OCI-LY1 (cell line): ENCODE measurements around the gene CDK11A.
"Not testable (repeated sequence)": the region's sequence is repeated elsewhere in the genome, so short reads cannot be mapped to it uniquely, and the experiment has no call there.

Source experiments
- EZH2 ChIP-seq: fragments of 200-600 bp; sonication (generic), shearing (Covaris generic); IDR thresholded peaks from 2 replicates; pipeline ENCODE4 v1.8.0; 2017; ENCODE audit warnings: borderline replicate concordance, mixed run types, mild to moderate bottlenecking, antibody characterized with exemption, low read length, moderate library complexity, mixed read lengths
- TF ChIP-seq, protein P1 (sequence below): fragments of 200-600 bp; sonication (generic), shearing (Covaris generic); IDR thresholded peaks from 2 replicates; pipeline ENCODE4 v1.5.1; 2017; ENCODE audit warnings: mild to moderate bottlenecking, antibody characterized with exemption, low read length, moderate library complexity, mixed read lengths

DNA sequence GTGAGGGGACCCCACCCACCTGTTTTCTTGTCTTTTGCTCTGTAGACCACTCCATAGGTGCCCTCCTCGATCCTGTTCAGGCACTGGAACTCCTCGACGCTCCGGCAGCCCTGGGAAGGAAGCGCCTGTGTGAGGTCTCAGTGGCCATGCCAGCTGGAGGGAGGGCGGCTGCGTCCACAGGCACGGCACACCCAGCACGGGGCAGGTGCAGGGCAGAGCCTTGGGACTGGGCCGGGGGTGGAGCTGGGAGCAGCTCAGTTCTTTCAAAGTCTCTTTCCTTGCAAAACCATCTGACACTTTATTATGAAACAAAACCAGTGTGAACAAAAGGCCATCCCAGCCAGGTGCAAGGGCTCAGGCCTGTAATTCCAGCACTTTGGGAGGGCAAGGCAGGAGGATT is 18.5 kb downstream of the CDK11A start:
- TF ChIP-seq, protein P1, sequence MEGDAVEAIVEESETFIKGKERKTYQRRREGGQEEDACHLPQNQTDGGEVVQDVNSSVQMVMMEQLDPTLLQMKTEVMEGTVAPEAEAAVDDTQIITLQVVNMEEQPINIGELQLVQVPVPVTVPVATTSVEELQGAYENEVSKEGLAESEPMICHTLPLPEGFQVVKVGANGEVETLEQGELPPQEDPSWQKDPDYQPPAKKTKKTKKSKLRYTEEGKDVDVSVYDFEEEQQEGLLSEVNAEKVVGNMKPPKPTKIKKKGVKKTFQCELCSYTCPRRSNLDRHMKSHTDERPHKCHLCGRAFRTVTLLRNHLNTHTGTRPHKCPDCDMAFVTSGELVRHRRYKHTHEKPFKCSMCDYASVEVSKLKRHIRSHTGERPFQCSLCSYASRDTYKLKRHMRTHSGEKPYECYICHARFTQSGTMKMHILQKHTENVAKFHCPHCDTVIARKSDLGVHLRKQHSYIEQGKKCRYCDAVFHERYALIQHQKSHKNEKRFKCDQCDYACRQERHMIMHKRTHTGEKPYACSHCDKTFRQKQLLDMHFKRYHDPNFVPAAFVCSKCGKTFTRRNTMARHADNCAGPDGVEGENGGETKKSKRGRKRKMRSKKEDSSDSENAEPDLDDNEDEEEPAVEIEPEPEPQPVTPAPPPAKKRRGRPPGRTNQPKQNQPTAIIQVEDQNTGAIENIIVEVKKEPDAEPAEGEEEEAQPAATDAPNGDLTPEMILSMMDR = not testable (repeated sequence)
- not testable (repeated sequence) for TF ChIP-seq EZH2
